HL-60 (cell line): Measurements from ENCODE around the gene NXPH2.

Source experiments
- DNase-seq, 2 experiments: peaks; one replicate each; pipeline ENCODE4 v3.0.0-alpha.2; 2010 to 2020; ENCODE audit warnings: low read depth in 1 of 2, low spot score in 1 of 2
- H3K27ac ChIP-seq: fragments of 250-450 bp; sonication (Bioruptor Pico); replicated peaks from 2 replicates; pipeline ENCODE4 v1.5.1; 2020; ENCODE audit warnings: mild to moderate bottlenecking, moderate library complexity
- H3K27me3 ChIP-seq: fragments of 250-450 bp; sonication (Bioruptor Pico); 2 replicates; pipeline ENCODE4 v1.5.1; 2021; ENCODE audit warnings: mild to moderate bottlenecking, moderate library complexity; ENCODE audit not compliant: insufficient read depth, poor library complexity, severe bottlenecking
- H3K4me3 ChIP-seq: replicated peaks from 2 replicates; pipeline ENCODE4 v1.5.1; 2011; ENCODE audit warnings: mild to moderate bottlenecking, control low read depth, low read length; ENCODE audit not compliant: insufficient read depth
- CTCF ChIP-seq: IDR thresholded peaks from one replicate; pipeline ENCODE4 v1.5.1; 2011; ENCODE audit warnings: low read length, control low read depth, inconsistent platforms; ENCODE audit not compliant: insufficient read depth
- GABPA ChIP-seq: IDR thresholded peaks from 2 replicates; pipeline ENCODE4 v1.6.1; 2012; ENCODE audit warnings: low read depth
- POLR2AphosphoS5 ChIP-seq: IDR thresholded peaks from 2 replicates; pipeline ENCODE4 v1.6.1; 2012; ENCODE audit warnings: low read depth
- REST ChIP-seq: IDR thresholded peaks from 2 replicates; pipeline ENCODE4 v1.6.1; 2012; ENCODE audit warnings: low read depth; ENCODE audit not compliant: insufficient replicate concordance
- SPI1 ChIP-seq: IDR thresholded peaks from 2 replicates; pipeline ENCODE4 v1.6.1; 2012; ENCODE audit warnings: low read depth, mild to moderate bottlenecking, borderline replicate concordance

Gene NXPH2

GRCh38 chr2:138640921-138641676, 139.1 kb downstream of the NXPH2 start:
- H3K4me3 ChIP-seq = no peak overlapping the region
- TF ChIP-seq GABPA = no peak
- no peak for TF ChIP-seq POLR2AphosphoS5
- TF ChIP-seq CTCF = no peak
- TF ChIP-seq SPI1 = no peak
- no peak for TF ChIP-seq REST

GRCh38 chr2:138637686-138638085, 142.5 kb downstream of the NXPH2 start:
- no peak for TF ChIP-seq POLR2AphosphoS5
- no peak for DNase-seq

More at GRCh38 chr2:138640921-138641676, 139.1 kb downstream of the NXPH2 start:
- no peaks in the 10 kb centered on the region for H3K27me3 ChIP-seq
- DNase-seq = no peak
- no peak overlapping the region for H3K27ac ChIP-seq

GRCh38 chr2:138637061-138637460, 143.1 kb downstream of the NXPH2 start:
- no peaks in the 10 kb centered on the region for H3K27me3 ChIP-seq
- no peak for DNase-seq
- no peak overlapping the region for H3K4me3 ChIP-seq
- H3K27ac ChIP-seq = no peak overlapping the region
- TF ChIP-seq CTCF (no peak), GABPA (no peak), SPI1 (no peak), POLR2AphosphoS5 (no peak), REST (no peak)

More at GRCh38 chr2:138637686-138638085, 142.5 kb downstream of the NXPH2 start:
- H3K27me3 ChIP-seq = no peaks in the 10 kb centered on the region
- H3K4me3 ChIP-seq = no peak overlapping the region
- H3K27ac ChIP-seq = no peak overlapping the region

- Histone ChIP-seq H3K27ac (no peak overlapping the region), H3K27me3 (no peaks in the 10 kb centered on the region), H3K4me3 (no peak overlapping the region)
- no peak for DNase-seq
- TF ChIP-seq SPI1 (no peak), GABPA (no peak), CTCF (no peak), POLR2AphosphoS5 (no peak), REST (no peak)
Observed at GRCh38 chr2:138633049-138633448, 147.1 kb downstream of the NXPH2 start.
